ENCODE data around the gene CDKN1B.

The CDKN1B gene

DNA sequence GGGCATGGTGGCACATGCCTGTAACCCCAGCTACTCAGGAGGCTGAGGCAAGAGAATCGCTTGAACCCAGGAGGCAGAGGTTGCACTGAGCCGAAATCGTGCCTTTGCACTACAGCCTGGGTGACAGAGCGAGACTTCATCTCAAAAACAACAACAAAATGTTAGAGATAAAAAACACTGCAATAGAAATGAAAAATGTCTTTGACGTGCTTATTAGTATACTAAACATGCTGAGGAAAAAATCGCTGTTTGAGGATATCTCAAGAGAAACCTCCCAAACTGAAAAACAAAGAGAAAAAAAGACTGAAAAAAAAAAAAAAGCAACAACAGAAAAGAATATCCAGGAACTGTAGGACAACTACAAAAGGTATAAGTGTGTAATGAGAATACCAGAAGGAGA lies 53.1 kb downstream of the CDKN1B start:
- DNase-seq = no peak
